Gastrocnemius medialis (tissue), 4 donors: Measurements from ENCODE around the gene SAMD4A.

ENCODE experiments used
- POLR2A ChIP-seq, 2 donors: fragments of 450-650 bp; IDR thresholded peaks; one replicate each; pipeline ENCODE4 v1.6.1; 2017; ENCODE audit warnings: antibody characterized with exemption in 2 of 2, mild to moderate bottlenecking in 2 of 2, moderate library complexity in 2 of 2
- TF ChIP-seq, protein P1 (sequence below), 5 experiments: fragments of 450-650 bp in 3 of 5; fragments of 200-600 bp in 2 of 5; sonication (generic) in 2 of 5; IDR thresholded peaks in 4 of 5; conservative IDR thresholded peaks in 1 of 5; 1 replicate in 4 of 5; 2 replicates in 1 of 5; pipeline ENCODE4 v1.5.1; 2016 to 2019; ENCODE audit warnings: antibody characterized with exemption in 5 of 5, mild to moderate bottlenecking in 3 of 5, moderate library complexity in 3 of 5

GRCh38 chr14:54650959-54651351, 84.0 kb downstream of the SAMD4A start:
- TF ChIP-seq, protein P1, sequence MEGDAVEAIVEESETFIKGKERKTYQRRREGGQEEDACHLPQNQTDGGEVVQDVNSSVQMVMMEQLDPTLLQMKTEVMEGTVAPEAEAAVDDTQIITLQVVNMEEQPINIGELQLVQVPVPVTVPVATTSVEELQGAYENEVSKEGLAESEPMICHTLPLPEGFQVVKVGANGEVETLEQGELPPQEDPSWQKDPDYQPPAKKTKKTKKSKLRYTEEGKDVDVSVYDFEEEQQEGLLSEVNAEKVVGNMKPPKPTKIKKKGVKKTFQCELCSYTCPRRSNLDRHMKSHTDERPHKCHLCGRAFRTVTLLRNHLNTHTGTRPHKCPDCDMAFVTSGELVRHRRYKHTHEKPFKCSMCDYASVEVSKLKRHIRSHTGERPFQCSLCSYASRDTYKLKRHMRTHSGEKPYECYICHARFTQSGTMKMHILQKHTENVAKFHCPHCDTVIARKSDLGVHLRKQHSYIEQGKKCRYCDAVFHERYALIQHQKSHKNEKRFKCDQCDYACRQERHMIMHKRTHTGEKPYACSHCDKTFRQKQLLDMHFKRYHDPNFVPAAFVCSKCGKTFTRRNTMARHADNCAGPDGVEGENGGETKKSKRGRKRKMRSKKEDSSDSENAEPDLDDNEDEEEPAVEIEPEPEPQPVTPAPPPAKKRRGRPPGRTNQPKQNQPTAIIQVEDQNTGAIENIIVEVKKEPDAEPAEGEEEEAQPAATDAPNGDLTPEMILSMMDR (IDR thresholded peaks at IDR 0.05 in 4 of 5, conservative IDR thresholded peaks at IDR 0.05 in 1 of 5): no peak
- no peak for TF ChIP-seq POLR2A (IDR thresholded peaks at IDR 0.05)
